Measurements from ENCODE around the gene RFX2.
A peak's percentile ranks its signal among the peaks of the same experiment; 100 is the strongest.

DNA sequence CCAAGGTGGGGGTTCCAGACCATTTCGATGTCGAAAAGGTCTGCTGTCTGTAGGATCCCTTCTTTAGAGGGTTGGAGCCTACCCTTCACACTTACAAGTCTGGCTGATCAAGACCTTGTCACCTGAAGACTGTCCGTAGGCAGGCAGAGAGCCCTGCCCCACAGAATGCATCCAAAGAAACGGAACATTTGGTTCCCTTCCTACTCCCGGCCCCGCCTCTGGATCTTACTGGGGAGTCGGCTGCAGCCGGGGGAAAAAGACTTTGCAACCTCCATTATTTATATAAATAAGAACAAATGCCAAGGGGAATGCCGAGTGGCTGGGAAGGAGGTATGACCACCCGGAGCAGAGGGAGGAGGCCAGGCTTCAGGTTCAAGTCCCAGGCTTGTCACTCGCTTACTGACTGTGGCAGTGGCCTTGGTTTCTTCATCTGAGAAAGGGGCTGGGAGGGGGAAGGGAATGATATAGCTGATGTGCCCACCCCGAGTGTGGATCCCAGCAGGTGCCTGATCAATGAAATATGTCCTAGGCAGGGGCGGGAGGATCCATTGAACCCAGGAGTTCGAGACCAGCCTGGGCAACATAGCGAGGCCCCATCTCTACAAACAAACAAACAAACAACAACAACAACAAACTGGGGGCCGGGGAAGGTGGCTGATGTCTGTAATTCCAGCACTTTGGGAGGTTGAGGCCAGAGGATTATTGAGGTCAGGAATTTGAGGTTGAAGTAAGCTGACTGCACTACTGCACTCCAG, 48.7 kb downstream of the RFX2 start:
- no peak for TF ChIP-seq CTCF (IDR thresholded peaks at IDR 0.05)
- TF ChIP-seq POLR2A (IDR thresholded peaks at IDR 0.05), result peak in 1 of 2 donors; percentile 6
- peak in 1 of 2 donors; percentile 45 for TF ChIP-seq EP300 (IDR thresholded peaks at IDR 0.05)
